ENCODE data around the gene FETUB. TPM values are rescaled to one million over a fixed set of nuclear protein-coding genes. Genes with fewer than 3 reads are reported as not detected.

Gene FETUB
- total and polyA plus RNA-seq, 2 of the 4 experiments (the other 2 are of a cell fraction): not detected

GRCh38 chr3:186635532-186635931 is 4.7 kb upstream of the FETUB start:
- in situ Hi-C loops (cut with MboI; ENCODE audit: low sequenced_read_pairs): no loop called here

More at GRCh38 chr3:186635532-186635931, 4.7 kb upstream of the FETUB start:
- Histone ChIP-seq H4K5ac (ENCODE audit: low read depth, low read length) (no peak overlapping the region), H2BK15ac (ENCODE audit: low read depth, low read length) (no peak overlapping the region), H2BK5ac (ENCODE audit: low read depth, low read length, poor library complexity, severe bottlenecking) (no peak overlapping the region), H3K18ac (ENCODE audit: low read depth, low read length) (no peak overlapping the region), H2BK120ac (ENCODE audit: low read depth, low read length) (no peak overlapping the region), H4K8ac (ENCODE audit: low read depth in 2 of 2, low read length in 2 of 2) (no peak overlapping the region), H2BK20ac (ENCODE audit: low read depth, low read length) (no peak overlapping the region), H3K27ac (ENCODE audit: insufficient read depth, low read length) (no peak overlapping the region), H2AK5ac (ENCODE audit: low read depth, low read length) (no peak overlapping the region), H3K36me3 (ENCODE audit: control insufficient read depth, insufficient read depth, low read length) (no peaks in the 10 kb centered on the region), H3K4me3 (ENCODE audit: insufficient read depth, low read depth, low read length) (no peak overlapping the region), H3K56ac (ENCODE audit: extremely low read depth, insufficient read depth, low read length) (no peak overlapping the region), H3K9me3 (ENCODE audit: control insufficient read depth, insufficient read depth, low read length) (no peaks in the 10 kb centered on the region), H3K14ac (replicated peaks; ENCODE audit: low read depth, low read length) (no peak overlapping the region), H3K9ac (ENCODE audit: low read depth, low read length) (no peak overlapping the region), H4K91ac (ENCODE audit: insufficient read depth, low read depth, low read length) (no peak overlapping the region), H4K20me1 (ENCODE audit: insufficient read depth, low read length) (no peaks in the 10 kb centered on the region), H3K23ac (ENCODE audit: low read depth, low read length) (no peak overlapping the region), H3K9me1 (ENCODE audit: insufficient read depth, low read length) (no peaks in the 10 kb centered on the region), H2AK9ac (replicated peaks; ENCODE audit: low read depth, low read length, poor library complexity) (no peak overlapping the region), H3K79me1 (ENCODE audit: low read depth in 1 of 2, low read length in 2 of 2) (no peaks in the 10 kb centered on the region), H3K27me3 (ENCODE audit: control insufficient read depth, insufficient read depth, low read length) (peaks cover 8% of the 10 kb centered on the region), H3K4ac (ENCODE audit: low read depth, low read length) (no peak overlapping the region), H2AFZ (replicated peaks; ENCODE audit: low read length, poor library complexity) (no peak overlapping the region), H3K4me2 (ENCODE audit: low read depth, low read length) (no peak overlapping the region), H3K4me1 (ENCODE audit: control insufficient read depth, insufficient read depth, low read length) (no peaks in the 10 kb centered on the region)
- intact Hi-C loops (cut with micrococcal nuclease): no loop called here
- CTCF ChIA-PET: no interaction called here
- no TSS peak for BruUV-seq (replicated peaks)
- dilution Hi-C loops (cut with HindIII; ENCODE audit: low sequenced_read_pairs, unreplicated experiment): no loop called here
- POLR2A ChIA-PET (ENCODE audit: unreplicated experiment): no interaction called here
- no CpG with 5 or more reads among the region's 3 CpGs for WGBS, 2 experiments (ENCODE audit: extremely low coverage in 2 of 2, insufficient read length in 1 of 2)
- DNase-seq (no peak), ATAC-seq (ENCODE audit: low read depth) (no peak)
- no peak for TF ChIP-seq BHLHE40 (IDR thresholded peaks at IDR 0.05; ENCODE audit: low read depth, low read length)
- TF ChIP-seq CTCF (conservative IDR thresholded peaks at IDR 0.05; ENCODE audit: low read depth, low read length): no peak
- TF ChIP-seq RAD21 (IDR thresholded peaks at IDR 0.05; ENCODE audit: low read length): no peak
- TF ChIP-seq MAFK (IDR thresholded peaks at IDR 0.05; ENCODE audit: low read depth, low read length): no peak

Data from IMR-90 (cell line).